HCT116 (cell line): ENCODE data around the gene ZCCHC10. TPM values are rescaled to one million over a fixed set of nuclear protein-coding genes. Genes with fewer than 3 reads are reported as not detected.

Experiments
- ATAC-seq: fragments of 200-7000 bp; cut with Tn5 transposase; 2 replicates; pipeline ENCODE4 v1.9.1; 2020; ENCODE audit warnings: mild to moderate bottlenecking, moderate library complexity
- BruUV-seq: library from RNA; stranded (reverse); fragments of 400-500 nt; replicated peaks from 2 replicates; lab custom pipeline; 2021; lab: Mats Ljungman, UMichigan
- CTCF ChIA-PET: fragments of 300-600 bp; sonication (Branson Sonifier 250); formaldehyde crosslinking; loops from one replicate; lab custom pipeline; 2021; ENCODE audit warnings: antibody characterized with exemption; lab: Charles Lee
- POLR2A ChIA-PET: fragments of 300-600, 350-600 bp; sonication (Branson Sonifier 250); formaldehyde crosslinking; loops from one replicate; lab custom pipeline; 2021; ENCODE audit warnings: antibody characterized with exemption; lab: Charles Lee
- RAD21 ChIA-PET, 2 experiments: fragments of 300-600 bp; sonication (Branson Sonifier 250); formaldehyde crosslinking; loops; one replicate each; lab custom pipeline; 2023; ENCODE audit warnings: low total read pairs in 2 of 2; ENCODE audit not compliant: uncharacterized antibody in 2 of 2, unreplicated experiment in 2 of 2, low non-redundant PET in 1 of 2; lab: Charles Lee
- DNase-seq: peaks from one replicate; pipeline ENCODE4 v3.0.0-alpha.2; 2010; ENCODE audit warnings: low read depth, low spot score
- H2AFZ ChIP-seq: fragments of 200-600 bp; shearing (Covaris generic), sonication (generic); 2 replicates; pipeline ENCODE4 v1.6.1; 2017; ENCODE audit warnings: low read depth, mixed run types, mixed read lengths, antibody characterized with exemption, low read length; ENCODE audit not compliant: poor library complexity, severe bottlenecking
- H3K27ac ChIP-seq: 2 replicates; pipeline ENCODE4 v1.5.1; 2012; ENCODE audit warnings: low read depth, low read length
- H3K27me3 ChIP-seq: fragments of 200-600 bp; sonication (generic); 2 replicates; pipeline ENCODE4 v1.6.1; 2016; ENCODE audit warnings: mixed run types, low read length, mixed read lengths; ENCODE audit not compliant: insufficient read depth
- H3K36me3 ChIP-seq, 2 experiments: fragments of 200-500 bp in 1 of 2; fragments of 200-600 bp in 1 of 2; sonication (Bioruptor generic) in 1 of 2; sonication (generic) in 1 of 2; 2 replicates each; pipeline versions ENCODE4 v1.5.1 to v1.6.1; 2014 to 2016; ENCODE audit warnings: low read length in 2 of 2, inconsistent platforms in 1 of 2, mixed read lengths in 1 of 2, mixed run types in 1 of 2; ENCODE audit not compliant: insufficient read depth in 2 of 2, control insufficient read depth in 1 of 2
- H3K4me1 ChIP-seq, 2 experiments: fragments of 200-600 bp in 1 of 2; sonication (generic) in 1 of 2; 2 replicates each; pipeline versions ENCODE4 v1.5.1 to v1.6.1; 2012 to 2017; ENCODE audit warnings: low read length in 2 of 2, inconsistent platforms in 1 of 2, mild to moderate bottlenecking in 1 of 2, mixed read lengths in 1 of 2, mixed run types in 1 of 2, moderate library complexity in 1 of 2; ENCODE audit not compliant: insufficient read depth in 2 of 2, control insufficient read depth in 1 of 2
- H3K4me2 ChIP-seq: fragments of 200-600 bp; sonication (generic); 2 replicates; pipeline ENCODE4 v1.6.1; 2017; ENCODE audit warnings: mixed run types, low read length, mixed read lengths
- H3K4me3 ChIP-seq, 2 experiments: fragments of 200-600 bp in 1 of 2; sonication (generic) in 1 of 2; replicated peaks in 1 of 2; 2 replicates each; pipeline ENCODE4 v1.5.1; 2011 to 2016; ENCODE audit warnings: low read length in 2 of 2, control low read depth in 1 of 2, low read depth in 1 of 2, mild to moderate bottlenecking in 1 of 2, mixed read lengths in 1 of 2, mixed run types in 1 of 2
- H3K79me2 ChIP-seq: fragments of 200-600 bp; sonication (generic); 2 replicates; pipeline ENCODE4 v1.6.1; 2017; ENCODE audit warnings: mild to moderate bottlenecking, mixed run types, low read length, moderate library complexity, mixed read lengths; ENCODE audit not compliant: insufficient read depth
- H3K9ac ChIP-seq: fragments of 200-600 bp; sonication (generic); 2 replicates; pipeline ENCODE4 v1.6.1; 2016; ENCODE audit warnings: low read length, mixed read lengths
- H3K9me2 ChIP-seq: fragments of 200-600 bp; sonication (generic), shearing (Covaris generic); 2 replicates; pipeline ENCODE4 v1.6.1; 2017; ENCODE audit warnings: mixed run types, mild to moderate bottlenecking, moderate library complexity; ENCODE audit not compliant: insufficient read depth
- H3K9me3 ChIP-seq, 2 experiments: fragments of 200-500 bp in 1 of 2; fragments of 200-600 bp in 1 of 2; sonication (Bioruptor generic) in 1 of 2; sonication (generic) in 1 of 2; 2 replicates each; pipeline ENCODE4 v1.6.1; 2014 to 2017; ENCODE audit warnings: low read length in 2 of 2, mixed read lengths in 2 of 2, inconsistent platforms in 1 of 2, low read depth in 1 of 2, mild to moderate bottlenecking in 1 of 2, mixed run types in 1 of 2, moderate library complexity in 1 of 2; ENCODE audit not compliant: control insufficient read depth in 1 of 2, insufficient read depth in 1 of 2
- H4K20me1 ChIP-seq: fragments of 200-600 bp; sonication (generic), shearing (Covaris generic); 2 replicates; pipeline ENCODE4 v1.6.1; 2017; ENCODE audit warnings: mixed run types, mild to moderate bottlenecking, moderate library complexity; ENCODE audit not compliant: insufficient read depth
- CBX3 ChIP-seq: IDR thresholded peaks from 2 replicates; pipeline ENCODE4 v1.6.1; 2012; ENCODE audit warnings: low read depth
- CTCF ChIP-seq, 3 experiments: fragments of 200-600 bp in 1 of 3; sonication (generic) in 1 of 3; IDR thresholded peaks in 2 of 3; conservative IDR thresholded peaks in 1 of 3; 2 replicates each; pipeline ENCODE4 v1.5.1; 2012 to 2017; ENCODE audit warnings: low read depth in 2 of 3, low read length in 2 of 3, antibody characterized with exemption in 1 of 3, borderline replicate concordance in 1 of 3, control low read depth in 1 of 3, mild to moderate bottlenecking in 1 of 3, mixed read lengths in 1 of 3, mixed run types in 1 of 3, moderate library complexity in 1 of 3; ENCODE audit not compliant: insufficient read depth in 1 of 3
- ELF1 ChIP-seq: IDR thresholded peaks from 2 replicates; pipeline ENCODE4 v1.6.1; 2012; ENCODE audit warnings: low read depth, borderline replicate concordance
- JUND ChIP-seq: IDR thresholded peaks from 2 replicates; pipeline ENCODE4 v1.6.1; 2012
- POLR2AphosphoS5 ChIP-seq: IDR thresholded peaks from 2 replicates; pipeline ENCODE4 v1.6.1; 2011; ENCODE audit warnings: mild to moderate bottlenecking, low read depth, low read length, moderate library complexity
- RAD21 ChIP-seq: IDR thresholded peaks from 2 replicates; pipeline ENCODE4 v1.6.1; 2012; ENCODE audit warnings: low read depth, mild to moderate bottlenecking
- REST ChIP-seq: IDR thresholded peaks from 2 replicates; pipeline ENCODE4 v1.6.1; 2012; ENCODE audit warnings: low read depth
- SIN3A ChIP-seq: IDR thresholded peaks from 2 replicates; pipeline ENCODE4 v1.6.1; 2012; ENCODE audit warnings: low read depth
- SP1 ChIP-seq: IDR thresholded peaks from 2 replicates; pipeline ENCODE4 v1.6.1; 2012; ENCODE audit warnings: low read depth
- SRF ChIP-seq: IDR thresholded peaks from 2 replicates; pipeline ENCODE4 v1.6.1; 2012; ENCODE audit warnings: low read depth
- intact Hi-C: fragments of 100-400 bp; cut with micrococcal nuclease; formaldehyde crosslinking; loops from 2 replicates; pipeline ENCODE4 v1.10.0; 2022
- total RNA-seq: library from RNA; stranded (reverse); gene quantifications from one replicate; pipeline ENCODE4 v1.2.1, GENCODE V29; 2021; ENCODE audit not compliant: unreplicated experiment

Gene ZCCHC10
- total RNA-seq, 1 experiment from 2014 or later, result 19.2 TPM

GRCh38 chr5:132951897-132952296 lies 74.5 kb downstream of the ZCCHC10 start (continued):
- no peak for TF ChIP-seq SRF
- no peak for TF ChIP-seq RAD21
- no peak for TF ChIP-seq REST
- no peak for TF ChIP-seq CBX3
- no peak for TF ChIP-seq JUND
- no peak for TF ChIP-seq POLR2AphosphoS5

- H3K9me3 ChIP-seq, result no peaks in the 10 kb centered on the region
- H3K36me3 ChIP-seq, result 0 out of 4 replicates have a peak, but pooled peaks cover 0 to 4% of the 10 kb centered on the region in 2 experiments
- intact Hi-C loops, result no loop called here
- no TSS peak for BruUV-seq
- H3K9ac ChIP-seq, result no peak overlapping the region
- ATAC-seq, result no peak
- no peak overlapping the region for H2AFZ ChIP-seq
- CTCF ChIA-PET, result no interaction called here
- RAD21 ChIA-PET, result interaction anchor here in 1 of 2 experiments (0.7 kb wide), 1 partner anchor 12 kb away, joined by 3 read pairs; no protein-coding TSS in a partner anchor
- POLR2A ChIA-PET, result no interaction called here
- H3K4me2 ChIP-seq, result no peak overlapping the region; the same call in 1 of the 2 replicates
- no peaks in the 10 kb centered on the region for H3K9me2 ChIP-seq
- H3K27me3 ChIP-seq, result no peaks in the 10 kb centered on the region
- no peak overlapping the region for H3K4me3 ChIP-seq
- no peak overlapping the region for H3K27ac ChIP-seq
- peaks cover 9 to 26% of the 10 kb centered on the region in 2 experiments; a peak in 3 of 4 replicates for H3K4me1 ChIP-seq
- no peak for TF ChIP-seq RAD21
- TF ChIP-seq SP1, result no peak
- TF ChIP-seq SIN3A, result no peak
- TF ChIP-seq CTCF (IDR thresholded peaks at IDR 0.05 in 2 of 3, conservative IDR thresholded peaks at IDR 0.05 in 1 of 3; ENCODE audit: borderline replicate concordance in 1 of 3, insufficient read depth in 1 of 3, low read depth in 2 of 3, low read length in 2 of 3), result no peak
- no peak for TF ChIP-seq ELF1
- DNase-seq, result no peak
- H4K20me1 ChIP-seq, result peaks cover 9% of the 10 kb centered on the region; the same call in 1 of the 2 replicates
- peaks cover 92% of the 10 kb centered on the region for H3K79me2 ChIP-seq
Measured at GRCh38 chr5:132949136-132949535, 77.2 kb downstream of the ZCCHC10 start.
